PC-3 (cell line): Measurements from ENCODE around the gene TLDC2. TPM values are rescaled to one million over a fixed set of nuclear protein-coding genes. Genes with fewer than 3 reads are reported as not detected.
"Not testable (repeated sequence)": the region's sequence is repeated elsewhere in the genome, so short reads cannot be mapped to it uniquely, and the experiment has no call there.

Experiments
- ATAC-seq: fragments of 200-7000 bp; cut with Tn5 transposase; 2 replicates; pipeline ENCODE4 v1.9.1; 2020; ENCODE audit warnings: mild to moderate bottlenecking, moderate library complexity
- BruUV-seq: library from RNA; stranded (reverse); fragments of 400-500 nt; replicated peaks from 2 replicates; lab custom pipeline; 2021; lab: Mats Ljungman, UMichigan
- CTCF ChIA-PET: fragments of 300-600 bp; sonication (Branson Sonifier 250); formaldehyde crosslinking; loops from one replicate; lab custom pipeline; 2022; ENCODE audit warnings: antibody characterized with exemption; lab: Charles Lee
- POLR2A ChIA-PET: fragments of 300-600 bp; sonication (Branson Sonifier 250); formaldehyde crosslinking; loops from one replicate; lab custom pipeline; 2022; ENCODE audit warnings: antibody characterized with exemption; ENCODE audit not compliant: unreplicated experiment; lab: Charles Lee
- DNase-seq: peaks from one replicate; pipeline ENCODE4 v3.0.0-alpha.2; 2015
- H2AFZ ChIP-seq: fragments of 300-600 bp; sonication (generic); 2 replicates; pipeline ENCODE4 v1.6.0; 2016; ENCODE audit warnings: antibody characterized with exemption, low read length
- H3F3A ChIP-seq: fragments of 300-600 bp; sonication (generic); one replicate; pipeline ENCODE4 v1.6.0; 2017; ENCODE audit warnings: antibody characterized with exemption, low read length, control low read depth, mild to moderate bottlenecking; ENCODE audit not compliant: unreplicated experiment
- H3K27ac ChIP-seq: fragments of 300-600 bp; sonication (generic); 2 replicates; pipeline ENCODE4 v1.5.1; 2016; ENCODE audit warnings: mild to moderate bottlenecking, low read length
- H3K27me3 ChIP-seq: fragments of 300-600 bp; sonication (generic); 2 replicates; pipeline ENCODE4 v1.6.1; 2016; ENCODE audit warnings: low read length, mixed read lengths
- H3K36me3 ChIP-seq: fragments of 300-600 bp; sonication (generic); 2 replicates; pipeline ENCODE4 v1.6.1; 2016; ENCODE audit warnings: low read depth, mixed run types, low read length, mixed read lengths
- H3K4me1 ChIP-seq: fragments of 300-600 bp; sonication (generic); 2 replicates; pipeline ENCODE4 v1.5.1; 2016; ENCODE audit warnings: low read length; ENCODE audit not compliant: insufficient read depth
- H3K4me2 ChIP-seq: fragments of 300-600 bp; sonication (generic); 2 replicates; pipeline ENCODE4 v1.6.0; 2016; ENCODE audit warnings: low read length
- H3K4me3 ChIP-seq: fragments of 300-600 bp; sonication (generic); 2 replicates; pipeline ENCODE4 v1.5.1; 2016; ENCODE audit warnings: mild to moderate bottlenecking, low read length, mixed read lengths
- H3K79me2 ChIP-seq: fragments of 300-600 bp; sonication (generic); 2 replicates; pipeline ENCODE4 v1.6.1; 2017; ENCODE audit warnings: low read length, mixed read lengths
- H3K9ac ChIP-seq: fragments of 300-600 bp; sonication (generic); 2 replicates; pipeline ENCODE4 v1.6.0; 2016; ENCODE audit warnings: mild to moderate bottlenecking, low read length
- H3K9me2 ChIP-seq: fragments of 300-600 bp; sonication (generic); replicated peaks from 2 replicates; pipeline ENCODE4 v1.6.1; 2016; ENCODE audit warnings: mixed run types, low read length, mixed read lengths
- H3K9me3 ChIP-seq: fragments of 300-600 bp; sonication (generic); 2 replicates; pipeline ENCODE4 v1.6.1; 2016; ENCODE audit warnings: low read length, mixed read lengths
- H4K20me1 ChIP-seq: fragments of 300-600 bp; sonication (generic); 2 replicates; pipeline ENCODE4 v1.6.1; 2016; ENCODE audit warnings: low read length, mixed read lengths
- CTCF ChIP-seq: fragments of 300-600 bp; sonication (generic); conservative IDR thresholded peaks from 2 replicates; pipeline ENCODE4 v1.5.1; 2017; ENCODE audit warnings: antibody characterized with exemption, low read depth, mild to moderate bottlenecking, low read length
- EZH2 ChIP-seq: fragments of 300-600 bp; sonication (generic); IDR thresholded peaks from one replicate; pipeline ENCODE4 v1.6.1; 2017; ENCODE audit warnings: antibody characterized with exemption, mild to moderate bottlenecking, low read length; ENCODE audit not compliant: unreplicated experiment
- EZH2phosphoT487 ChIP-seq: fragments of 300-600 bp; sonication (generic); IDR thresholded peaks from 2 replicates; pipeline ENCODE4 v1.6.1; 2018; ENCODE audit warnings: mild to moderate bottlenecking, antibody characterized with exemption, low read length, borderline replicate concordance
- intact Hi-C: fragments of 100-400 bp; cut with micrococcal nuclease; formaldehyde crosslinking; loops from 2 replicates; pipeline ENCODE4 v1.9.0; 2023
- total RNA-seq: library from RNA; depleted of rRNA; stranded (reverse); fragments of >200 nt; gene quantifications from 2 replicates; pipeline ENCODE4 v1.2.3, GENCODE V29; 2014

The TLDC2 gene
- total RNA-seq, 1 experiment from 2014 or later = not detected

DNA sequence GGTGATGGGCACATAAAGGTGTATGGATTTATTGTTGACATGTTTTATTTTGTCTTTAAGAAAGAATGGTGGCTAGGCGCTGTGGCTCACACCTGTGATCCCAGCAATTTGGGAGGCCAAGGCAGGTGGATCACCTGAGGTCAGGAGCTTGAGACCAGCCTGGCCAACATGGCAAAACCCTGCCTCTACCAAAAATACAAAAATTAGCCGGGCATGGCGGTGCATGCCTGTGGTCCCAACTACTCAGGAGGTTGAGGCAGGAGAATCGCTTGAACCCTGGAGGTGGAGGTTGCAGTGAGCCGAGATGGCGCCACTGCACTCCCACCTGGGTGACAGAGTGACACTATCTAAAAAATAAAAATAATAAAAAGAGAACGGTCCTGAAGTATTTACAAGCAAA lies 30.1 kb downstream of the TLDC2 start:
- POLR2A ChIA-PET, H3K36me3 ChIP-seq, H3K4me2 ChIP-seq, intact Hi-C loops, H2AFZ ChIP-seq, H3F3A ChIP-seq, H3K9me3 ChIP-seq, ATAC-seq, H4K20me1 ChIP-seq, CTCF ChIA-PET, H3K9me2 ChIP-seq, H3K79me2 ChIP-seq, H3K4me1 ChIP-seq, BruUV-seq, H3K4me3 ChIP-seq, H3K27me3 ChIP-seq, DNase-seq, H3K27ac ChIP-seq, H3K9ac ChIP-seq: not testable (repeated sequence)

DNA sequence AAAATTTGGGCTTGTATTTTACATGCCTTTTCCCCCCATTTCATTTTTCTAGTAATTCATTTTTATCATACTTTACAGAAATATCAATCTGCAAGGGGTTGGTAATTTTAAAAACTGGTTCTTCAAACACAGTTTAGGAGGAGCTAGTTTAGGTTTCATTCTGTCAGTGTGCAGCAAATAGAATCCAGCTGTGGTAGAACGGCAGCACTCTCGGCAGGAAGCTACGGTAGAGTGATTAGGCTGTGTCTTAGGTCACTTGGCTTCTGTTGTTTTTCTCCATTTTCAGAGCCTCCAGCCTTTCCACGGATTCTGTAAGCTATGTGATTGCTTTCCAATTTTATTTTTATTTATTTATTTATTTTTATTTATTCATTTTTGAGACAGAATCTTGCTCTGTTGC lies 32.7 kb downstream of the TLDC2 start:
- CTCF ChIA-PET = interaction anchor here (0.6 kb wide), 2 partner anchors 9 to 116 kb away, joined by 3 to 4 read pairs; no protein-coding TSS in a partner anchor
- Histone ChIP-seq H3K27ac (no peak overlapping the region), H3K27me3 (no peaks in the 10 kb centered on the region), H3K9me2 (no peaks in the 10 kb centered on the region), H3K36me3 (no peaks in the 10 kb centered on the region; the same call in 1 of the 2 replicates), H3F3A (no peaks in the 10 kb centered on the region), H3K4me3 (no peak overlapping the region), H3K9ac (no peak overlapping the region), H3K4me1 (no peaks in the 10 kb centered on the region), H3K79me2 (no peaks in the 10 kb centered on the region), H4K20me1 (no peaks in the 10 kb centered on the region), H3K4me2 (no peak overlapping the region), H3K9me3 (no peaks in the 10 kb centered on the region), H2AFZ (no peak overlapping the region)
- intact Hi-C loops = no loop called here
- ATAC-seq (no peak), DNase-seq (no peak)
- TF ChIP-seq CTCF (no peak), EZH2 (no peak), EZH2phosphoT487 (no peak)
- POLR2A ChIA-PET = no interaction called here
- BruUV-seq = no TSS peak

- Histone ChIP-seq H3K79me2 (no peaks in the 10 kb centered on the region), H3K4me2 (no peak overlapping the region), H3K9me3 (no peaks in the 10 kb centered on the region), H3K36me3 (no peaks in the 10 kb centered on the region; the same call in 1 of the 2 replicates), H2AFZ (no peak overlapping the region), H3K27me3 (no peaks in the 10 kb centered on the region), H4K20me1 (no peaks in the 10 kb centered on the region), H3K4me3 (no peak overlapping the region), H3K4me1 (no peaks in the 10 kb centered on the region), H3K9me2 (no peaks in the 10 kb centered on the region), H3F3A (no peaks in the 10 kb centered on the region), H3K9ac (no peak overlapping the region), H3K27ac (no peak overlapping the region)
- ATAC-seq = no peak
- ChIA-PET POLR2A (no interaction called here), CTCF (no interaction called here)
- intact Hi-C loops = no loop called here
- DNase-seq = no peak
- BruUV-seq = no TSS peak
- TF ChIP-seq CTCF (no peak), EZH2 (no peak), EZH2phosphoT487 (no peak)
Measured at GRCh38 chr20:36916199-36916598, 40.3 kb downstream of the TLDC2 start.
